Panc1 (cell line): Measurements from ENCODE around the gene LCA5L. TPM values are rescaled to one million over a fixed set of nuclear protein-coding genes. Genes with fewer than 3 reads are reported as not detected.

Experiments used
- ATAC-seq: fragments of 200-7000 bp; cut with Tn5 transposase; 2 replicates; pipeline ENCODE4 v1.9.1; 2020; ENCODE audit warnings: mild to moderate bottlenecking, moderate library complexity
- BruUV-seq: library from RNA; stranded (reverse); fragments of 400-500 nt; replicated peaks from 2 replicates; lab custom pipeline; 2021; lab: Mats Ljungman, UMichigan
- CTCF ChIA-PET: fragments of 300-600 bp; sonication (Branson Sonifier 250); formaldehyde crosslinking; loops from one replicate; lab custom pipeline; 2022; ENCODE audit warnings: antibody characterized with exemption; lab: Charles Lee
- POLR2A ChIA-PET: fragments of 300-600 bp; sonication (Branson Sonifier 250); formaldehyde crosslinking; loops from one replicate; lab custom pipeline; 2022; ENCODE audit warnings: antibody characterized with exemption; lab: Charles Lee
- DNase-seq: peaks from one replicate; pipeline ENCODE4 v3.0.0-alpha.2; 2010; ENCODE audit warnings: low read depth, low spot score
- H3K27ac ChIP-seq: 2 replicates; pipeline ENCODE4 v1.5.1; 2011; ENCODE audit warnings: mild to moderate bottlenecking, low read length, inconsistent platforms
- H3K27me3 ChIP-seq: fragments of 200-500 bp; sonication (Bioruptor generic); 2 replicates; pipeline ENCODE4 v1.6.0; 2014; ENCODE audit warnings: low read length, inconsistent platforms; ENCODE audit not compliant: control insufficient read depth, insufficient read depth
- H3K36me3 ChIP-seq: fragments of 200-500 bp; sonication (Bioruptor generic); 2 replicates; pipeline ENCODE4 v1.5.1; 2014; ENCODE audit warnings: inconsistent platforms, mild to moderate bottlenecking, low read length, moderate library complexity; ENCODE audit not compliant: control insufficient read depth, insufficient read depth
- H3K4me1 ChIP-seq: 2 replicates; pipeline ENCODE4 v1.5.1; 2011; ENCODE audit warnings: inconsistent platforms, mild to moderate bottlenecking, low read length, moderate library complexity; ENCODE audit not compliant: control insufficient read depth, insufficient read depth
- H3K4me3 ChIP-seq, 2 experiments: 2 replicates each; pipeline ENCODE4 v1.5.1; 2011 to 2012; ENCODE audit warnings: low read depth in 2 of 2, low read length in 2 of 2, mild to moderate bottlenecking in 2 of 2, inconsistent platforms in 1 of 2, moderate library complexity in 1 of 2
- H3K9me3 ChIP-seq: fragments of 200-500 bp; sonication (Bioruptor generic); 2 replicates; pipeline ENCODE4 v1.5.1; 2014; ENCODE audit warnings: low read depth, mild to moderate bottlenecking, inconsistent platforms, low read length, moderate library complexity; ENCODE audit not compliant: control insufficient read depth, insufficient read depth
- CTCF ChIP-seq: fragments of 450-650 bp; IDR thresholded peaks from 2 replicates; pipeline ENCODE4 v1.5.1; 2017; ENCODE audit warnings: mild to moderate bottlenecking
- POLR2AphosphoS5 ChIP-seq: IDR thresholded peaks from 2 replicates; pipeline ENCODE4 v1.6.1; 2012; ENCODE audit warnings: mild to moderate bottlenecking, low read depth, low read length, moderate library complexity
- REST ChIP-seq, 2 experiments: IDR thresholded peaks; 2 replicates each; pipeline ENCODE4 v1.6.1; 2011 to 2012; ENCODE audit warnings: low read depth in 2 of 2, control low read depth in 1 of 2, low read length in 1 of 2, mild to moderate bottlenecking in 1 of 2, moderate library complexity in 1 of 2; ENCODE audit not compliant: insufficient read depth in 1 of 2
- SIN3A ChIP-seq: IDR thresholded peaks from 2 replicates; pipeline ENCODE4 v1.6.1; 2012; ENCODE audit warnings: low read depth, mild to moderate bottlenecking, low read length, moderate library complexity, borderline replicate concordance; ENCODE audit not compliant: insufficient read depth
- TCF7L2 ChIP-seq: IDR thresholded peaks from 2 replicates; pipeline ENCODE4 v1.6.1; 2011; ENCODE audit warnings: mild to moderate bottlenecking, low read depth, low read length, inconsistent platforms
- in situ Hi-C: cut with HindIII; loops from 2 replicates; pipeline ENCODE4 v1.10.0; 2016; ENCODE audit warnings: low sequenced_read_pairs, low pct_unique_long_range_greater_than_20kb
- intact Hi-C: fragments of 100-400 bp; cut with micrococcal nuclease; formaldehyde crosslinking; loops from one replicate; pipeline ENCODE4 v1.10.0; 2022; ENCODE audit not compliant: unreplicated experiment
- total RNA-seq: library from RNA; stranded (reverse); gene quantifications from one replicate; pipeline ENCODE4 v1.2.1, GENCODE V29; 2021; ENCODE audit not compliant: unreplicated experiment

Gene LCA5L
- total RNA-seq, 1 experiment from 2014 or later: 0.87 TPM

GRCh38 chr21:39463308-39463707 is 17.7 kb upstream of the LCA5L start:
- ChIA-PET POLR2A (no interaction called here), CTCF (no interaction called here)
- no peaks in the 10 kb centered on the region for H3K4me1 ChIP-seq
- TF ChIP-seq POLR2AphosphoS5 (no peak), SIN3A (no peak), REST (IDR thresholded peaks at IDR 0.05; ENCODE audit: insufficient read depth in 1 of 2, low read depth in 2 of 2, low read length in 1 of 2) (no peak), CTCF (no peak), TCF7L2 (no peak)
- no peaks in the 10 kb centered on the region for H3K36me3 ChIP-seq
- no TSS peak for BruUV-seq
- ATAC-seq (no peak), DNase-seq (no peak)
- no peak overlapping the region for H3K4me3 ChIP-seq
- intact Hi-C loops (no loop called here), in situ Hi-C loops (no loop called here)
- H3K27ac ChIP-seq: no peak overlapping the region
- H3K9me3 ChIP-seq: no peaks in the 10 kb centered on the region
- no peaks in the 10 kb centered on the region for H3K27me3 ChIP-seq

GRCh38 chr21:39461419-39461818 is 15.8 kb upstream of the LCA5L start:
- ATAC-seq: no peak
- intact Hi-C loops: no loop called here
- DNase-seq: no peak
- H3K9me3 ChIP-seq: no peaks in the 10 kb centered on the region
- BruUV-seq: no TSS peak
- no peak for TF ChIP-seq REST (IDR thresholded peaks at IDR 0.05; ENCODE audit: insufficient read depth in 1 of 2, low read depth in 2 of 2, low read length in 1 of 2)
- TF ChIP-seq CTCF: no peak
- in situ Hi-C loops: no loop called here
- POLR2A ChIA-PET: no interaction called here
- H3K4me3 ChIP-seq: no peak overlapping the region
- H3K4me1 ChIP-seq: no peaks in the 10 kb centered on the region
- H3K36me3 ChIP-seq: no peaks in the 10 kb centered on the region; the same call in 1 of the 2 replicates
- no peak overlapping the region for H3K27ac ChIP-seq
- H3K27me3 ChIP-seq: no peaks in the 10 kb centered on the region
- CTCF ChIA-PET: no interaction called here
